Measurements from ENCODE around the gene CAPN7.

Gene CAPN7

GRCh38 chr3:15261274-15261673 lies 55.2 kb downstream of the CAPN7 start:
- DNase-seq (ENCODE audit: insufficient read length, low spot score) (no peak), FAIRE-seq (no peak)
- TF ChIP-seq CTCF (IDR thresholded peaks at IDR 0.05; ENCODE audit: insufficient read depth, missing control alignments), result no peak

GRCh38 chr3:15262021-15262420 lies 56.0 kb downstream of the CAPN7 start:
- no peak for TF ChIP-seq CTCF (IDR thresholded peaks at IDR 0.05; ENCODE audit: insufficient read depth, missing control alignments)
- FAIRE-seq (no peak), DNase-seq (ENCODE audit: insufficient read length, low spot score) (no peak)

- TF ChIP-seq CTCF (IDR thresholded peaks at IDR 0.05; ENCODE audit: insufficient read depth, missing control alignments), result no peak
- FAIRE-seq (no peak), DNase-seq (ENCODE audit: insufficient read length, low spot score) (no peak)
Observed at GRCh38 chr3:15263120-15263519, 57.1 kb downstream of the CAPN7 start.

GRCh38 chr3:15263926-15264325 lies 57.9 kb downstream of the CAPN7 start:
- DNase-seq (ENCODE audit: insufficient read length, low spot score) (no peak), FAIRE-seq (no peak)
- no peak for TF ChIP-seq CTCF (IDR thresholded peaks at IDR 0.05; ENCODE audit: insufficient read depth, missing control alignments)

- DNase-seq (ENCODE audit: insufficient read length, low spot score) (no peak), FAIRE-seq (no peak)
- no peak for TF ChIP-seq CTCF (IDR thresholded peaks at IDR 0.05; ENCODE audit: insufficient read depth, missing control alignments)
Observed at GRCh38 chr3:15264486-15264885, 58.4 kb downstream of the CAPN7 start.

GRCh38 chr3:15265655-15266509 lies 59.8 kb downstream of the CAPN7 start:
- no peak for TF ChIP-seq CTCF (IDR thresholded peaks at IDR 0.05; ENCODE audit: insufficient read depth, missing control alignments)
- FAIRE-seq (no peak), DNase-seq (ENCODE audit: insufficient read length, low spot score) (no peak)

Data from D721Med (cell line).